AG04450 (cell line): Measurements from ENCODE around the gene PPM1E. TPM values are rescaled to one million over a fixed set of nuclear protein-coding genes. Genes with fewer than 3 reads are reported as not detected.
"Not testable (repeated sequence)": the region's sequence is repeated elsewhere in the genome, so short reads cannot be mapped to it uniquely, and the experiment has no call there.

Source experiments
- CTCF ChIA-PET: fragments of 300-600, 350-600 bp; formaldehyde crosslinking; extraction: SDS; loops from one replicate; lab custom pipeline; 2022; ENCODE audit warnings: antibody characterized with exemption, inconsistent platforms; lab: Charles Lee
- POLR2A ChIA-PET: fragments of 350-600 bp; formaldehyde crosslinking; extraction: SDS; loops from one replicate; lab custom pipeline; 2021; ENCODE audit warnings: antibody characterized with exemption, inconsistent platforms; lab: Yijun Ruan, JAX
- DNase-seq: peaks from one replicate; pipeline ENCODE4 v3.0.0-alpha.2; 2011; ENCODE audit warnings: low read depth, low spot score
- H3K27ac ChIP-seq: one replicate; pipeline ENCODE4 v1.5.1; 2012; ENCODE audit warnings: low read depth, low read length, control low read depth
- H3K27me3 ChIP-seq: one replicate; pipeline ENCODE4 v1.6.0; 2012; ENCODE audit warnings: low read length; ENCODE audit not compliant: control insufficient read depth, insufficient read depth
- H3K4me3 ChIP-seq: 2 replicates; pipeline ENCODE4 v1.5.1; 2011; ENCODE audit warnings: mild to moderate bottlenecking, low read depth, low read length, control low read depth
- H3K9me3 ChIP-seq: 2 replicates; pipeline ENCODE4 v1.5.1; 2012; ENCODE audit warnings: low read length; ENCODE audit not compliant: control insufficient read depth, insufficient read depth
- CTCF ChIP-seq: IDR thresholded peaks from 2 replicates; pipeline ENCODE4 v1.5.1; 2011; ENCODE audit warnings: low read depth, low read length, control low read depth, inconsistent platforms
- polyA plus RNA-seq: library from polyadenylated mRNA; depleted of rRNA; stranded (reverse); fragments of >200 nt; gene quantifications from 2 replicates; pipeline ENCODE4 v1.2.3, GENCODE V29; 2011

The PPM1E gene
- polyA plus RNA-seq, 1 experiment, result 0.64 TPM

GRCh38 chr17:58831780-58832179 lies 76.1 kb downstream of the PPM1E start:
- Histone ChIP-seq H3K4me3 (no peak overlapping the region), H3K9me3 (no peaks in the 10 kb centered on the region), H3K27ac (no peak overlapping the region), H3K27me3 (no peaks in the 10 kb centered on the region)
- ChIA-PET POLR2A (no interaction called here), CTCF (no interaction called here)
- no peak for TF ChIP-seq CTCF
- no peak for DNase-seq

DNA sequence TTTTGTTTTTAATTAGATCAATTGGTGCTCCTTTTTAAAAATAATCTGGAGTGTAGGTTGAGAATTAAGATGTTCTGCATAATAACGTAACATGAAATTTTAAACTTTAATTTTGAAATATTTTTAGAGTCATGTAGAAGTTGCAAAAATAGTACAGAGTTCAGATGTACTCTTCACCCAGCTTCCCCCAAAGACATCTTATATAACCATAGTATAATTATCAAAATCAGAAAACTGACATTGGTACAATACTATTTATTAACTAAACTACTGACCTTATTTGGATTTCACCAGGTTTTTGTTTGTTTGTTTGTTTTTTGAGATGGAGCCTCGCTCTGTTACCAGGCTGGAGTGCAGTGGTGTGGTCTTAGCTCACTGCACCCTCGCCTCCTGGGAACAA lies 76.9 kb downstream of the PPM1E start:
- no peaks in the 10 kb centered on the region for H3K27me3 ChIP-seq
- TF ChIP-seq CTCF, result no peak
- ChIA-PET CTCF (no interaction called here), POLR2A (no interaction called here)
- H3K27ac ChIP-seq, result no peak overlapping the region
- H3K4me3 ChIP-seq, result no peak overlapping the region
- DNase-seq, result no peak
- no peaks in the 10 kb centered on the region for H3K9me3 ChIP-seq

DNA sequence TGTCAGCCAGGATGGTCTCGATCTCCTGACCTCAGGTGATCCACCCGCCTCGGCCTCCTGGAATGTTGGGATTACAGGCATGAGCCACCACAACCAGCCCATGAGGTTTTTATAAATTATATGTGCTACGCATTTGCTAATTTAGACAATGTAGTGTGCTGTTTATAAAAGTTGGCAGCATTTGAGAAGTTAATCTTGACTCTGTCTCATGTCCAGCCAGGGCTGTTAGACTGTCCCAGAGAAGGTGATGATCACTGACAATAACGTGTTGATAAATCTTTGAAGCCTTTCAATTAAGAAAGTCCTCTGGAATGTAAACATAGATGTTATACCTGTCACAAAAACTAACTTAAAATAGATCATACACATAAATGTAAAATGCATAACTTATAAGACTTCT lies 82.0 kb downstream of the PPM1E start:
- no peak overlapping the region for H3K27ac ChIP-seq
- POLR2A ChIA-PET, result no interaction called here
- TF ChIP-seq CTCF, result no peak
- no peaks in the 10 kb centered on the region for H3K27me3 ChIP-seq
- DNase-seq, result no peak
- H3K4me3 ChIP-seq, result no peak overlapping the region
- CTCF ChIA-PET, result no interaction called here
- no peaks in the 10 kb centered on the region for H3K9me3 ChIP-seq

- no peak overlapping the region for H3K27ac ChIP-seq
- POLR2A ChIA-PET, result interaction anchor here (0.6 kb wide), 1 partner anchor 51 kb away, joined by 4 read pairs; no protein-coding TSS in a partner anchor
- no peaks in the 10 kb centered on the region for H3K27me3 ChIP-seq
- TF ChIP-seq CTCF, result no peak
- no peaks in the 10 kb centered on the region for H3K9me3 ChIP-seq
- CTCF ChIA-PET, result no interaction called here
- no peak for DNase-seq
- H3K4me3 ChIP-seq, result no peak overlapping the region
These were observed 85.4 kb downstream of the PPM1E start for GRCh38 chr17:58840820-58841612.

DNA sequence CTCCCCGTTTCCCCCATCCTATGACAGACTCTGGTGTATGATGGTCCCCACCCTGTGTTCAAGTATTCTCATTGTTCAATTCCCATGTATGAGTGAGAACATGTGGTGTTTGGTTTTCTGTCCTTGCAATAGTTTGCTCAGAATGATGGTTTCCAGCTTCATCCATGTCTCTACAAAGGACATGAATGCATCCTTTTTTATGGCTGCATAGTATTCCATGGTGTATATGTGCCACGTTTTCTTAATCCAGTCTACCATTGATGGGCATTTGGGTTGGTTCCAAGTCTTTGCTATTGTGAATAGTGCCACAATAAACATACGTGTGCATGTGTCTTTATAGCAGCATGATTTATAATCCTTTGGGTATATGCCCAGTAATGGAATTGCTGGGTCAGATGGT lies 90.8 kb downstream of the PPM1E start:
- H3K27ac ChIP-seq, POLR2A ChIA-PET, H3K4me3 ChIP-seq, H3K9me3 ChIP-seq, H3K27me3 ChIP-seq, DNase-seq, CTCF ChIA-PET: not testable (repeated sequence)

DNA sequence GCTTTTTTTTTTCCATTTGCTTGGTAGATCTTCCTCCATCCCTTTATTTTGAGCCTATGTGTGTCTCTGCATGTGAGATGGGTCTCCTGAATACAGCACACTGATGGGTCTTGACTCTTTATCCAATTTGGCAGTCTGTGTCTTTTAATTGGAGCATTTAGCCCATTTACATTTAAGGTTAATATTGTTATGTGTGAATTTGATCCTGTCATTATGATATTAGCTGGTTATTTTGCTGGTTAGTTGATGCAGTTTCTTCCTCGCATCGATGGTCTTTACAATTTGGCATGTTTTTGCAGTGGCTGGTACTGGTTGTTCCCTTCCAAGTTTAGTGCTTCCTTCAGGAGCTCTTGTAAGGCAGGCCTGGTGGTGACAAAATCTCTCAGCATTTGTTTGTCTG lies 94.5 kb downstream of the PPM1E start:
- POLR2A ChIA-PET, CTCF ChIA-PET, H3K27ac ChIP-seq, DNase-seq, H3K4me3 ChIP-seq, H3K27me3 ChIP-seq, H3K9me3 ChIP-seq: not testable (repeated sequence)
